ENCODE results near the gene AP5B1.
"Not testable (repeated sequence)": the region's sequence is repeated elsewhere in the genome, so short reads cannot be mapped to it uniquely, and the experiment has no call there.

AP5B1 gene

DNA sequence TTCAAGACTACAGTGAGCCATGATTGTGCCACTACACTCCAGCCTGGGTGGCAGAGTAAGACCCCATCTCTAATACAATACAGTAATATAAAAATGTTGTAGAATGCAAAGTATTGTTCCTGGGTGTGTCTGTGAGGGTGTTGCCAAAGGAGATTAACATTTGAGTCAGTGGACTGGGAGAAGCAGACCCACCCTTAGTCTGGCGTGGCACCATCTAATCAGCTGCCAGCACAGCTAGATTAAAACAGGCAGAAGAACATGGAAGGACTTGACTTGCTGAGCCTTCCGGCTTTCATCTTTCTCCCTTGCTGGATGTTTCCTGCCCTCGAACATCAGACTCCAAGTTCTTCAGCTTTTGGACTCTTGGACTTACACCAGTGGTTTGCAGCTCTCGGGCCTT is 45.7 kb downstream of the AP5B1 start:
- Mint-ChIP-seq H3K9me3 (peaks cover 15% of the 10 kb centered on the region), H3K27me3 (ENCODE audit: low read depth) (peaks cover 47% of the 10 kb centered on the region)
- not testable (repeated sequence) for H3K4me1 Mint-ChIP-seq (ENCODE audit: low read depth); H3K36me3 Mint-ChIP-seq (ENCODE audit: low read depth); H3K4me3 Mint-ChIP-seq; H3K27ac Mint-ChIP-seq

DNA sequence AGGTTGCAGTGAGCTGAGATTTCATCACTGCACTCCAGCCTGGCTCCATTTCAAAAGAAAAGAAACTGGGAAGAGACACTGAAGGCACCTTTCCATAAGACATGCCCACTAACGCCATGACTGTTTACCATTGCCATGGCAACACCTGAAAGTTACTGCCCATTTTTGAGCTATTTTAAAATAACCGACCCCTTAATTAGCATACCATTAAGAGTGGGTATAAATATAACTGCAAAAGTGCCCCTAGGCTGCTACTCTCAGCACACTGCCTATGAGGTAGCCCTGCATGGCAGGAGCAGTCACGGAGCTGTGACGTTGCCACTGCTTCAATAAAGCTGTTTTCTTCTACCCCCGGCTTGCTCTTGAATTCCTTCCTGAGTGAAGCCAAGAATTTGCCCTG is 50.3 kb downstream of the AP5B1 start:
- Mint-ChIP-seq H3K4me1 (ENCODE audit: low read depth) (no peaks in the 10 kb centered on the region), H3K9me3 (peaks cover under 1% of the 10 kb centered on the region), H3K36me3 (ENCODE audit: low read depth) (no peaks in the 10 kb centered on the region), H3K4me3 (no peak overlapping the region), H3K27me3 (ENCODE audit: low read depth) (peaks cover 23% of the 10 kb centered on the region), H3K27ac (no peak overlapping the region)

DNA sequence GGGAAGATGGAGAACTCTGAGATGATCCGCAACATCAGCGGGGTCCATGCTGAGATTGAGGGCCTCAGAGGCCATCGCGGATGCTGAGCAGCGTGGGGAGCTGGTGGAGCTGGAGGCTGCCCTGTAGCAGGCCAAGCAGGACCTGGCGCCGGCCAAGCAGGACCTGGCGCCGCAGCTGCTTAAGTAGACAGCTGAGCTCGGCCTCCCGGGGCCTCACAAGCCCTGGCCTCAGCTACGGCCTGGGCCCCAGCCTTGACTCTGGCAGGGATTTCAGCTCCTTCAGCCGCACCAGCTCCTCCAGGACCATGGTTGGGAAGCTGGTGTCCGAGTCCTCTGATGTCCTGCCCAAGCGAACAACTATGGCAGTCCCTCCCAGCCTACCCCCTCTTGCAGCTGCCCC is 52.9 kb downstream of the AP5B1 start:
- H3K36me3 Mint-ChIP-seq (ENCODE audit: low read depth) = no peaks in the 10 kb centered on the region
- no peak overlapping the region for H3K4me3 Mint-ChIP-seq
- H3K4me1 Mint-ChIP-seq (ENCODE audit: low read depth) = no peaks in the 10 kb centered on the region
- no peaks in the 10 kb centered on the region for H3K9me3 Mint-ChIP-seq
- H3K27ac Mint-ChIP-seq = no peak overlapping the region
- peaks cover 17% of the 10 kb centered on the region for H3K27me3 Mint-ChIP-seq (ENCODE audit: low read depth)

- H3K4me1 Mint-ChIP-seq (ENCODE audit: low read depth) = no peaks in the 10 kb centered on the region
- H3K4me3 Mint-ChIP-seq = no peak overlapping the region
- peaks cover 8% of the 10 kb centered on the region for H3K27me3 Mint-ChIP-seq (ENCODE audit: low read depth)
Measured at GRCh38 chr11:65726660-65727059, 54.1 kb downstream of the AP5B1 start.

More at GRCh38 chr11:65726660-65727059, 54.1 kb downstream of the AP5B1 start:
- Mint-ChIP-seq H3K36me3 (ENCODE audit: low read depth) (no peaks in the 10 kb centered on the region), H3K27ac (no peak overlapping the region), H3K9me3 (no peaks in the 10 kb centered on the region)

Measured in T-helper 1 cell treated with Interleukin-12 subunit alpha and Interleukin-12 subunit beta and Interleukin-4 antibody, amounts not matched to agents 30 μg/mL and 1 μg/mL, for 36 hours (primary cell).